Measurements from ENCODE around the gene ZNF280C. TPM values are rescaled to one million over a fixed set of nuclear protein-coding genes. Genes with fewer than 3 reads are reported as not detected.

Gene ZNF280C
- total RNA-seq, 1 donor from 2014 or later, result 2.3 TPM

DNA sequence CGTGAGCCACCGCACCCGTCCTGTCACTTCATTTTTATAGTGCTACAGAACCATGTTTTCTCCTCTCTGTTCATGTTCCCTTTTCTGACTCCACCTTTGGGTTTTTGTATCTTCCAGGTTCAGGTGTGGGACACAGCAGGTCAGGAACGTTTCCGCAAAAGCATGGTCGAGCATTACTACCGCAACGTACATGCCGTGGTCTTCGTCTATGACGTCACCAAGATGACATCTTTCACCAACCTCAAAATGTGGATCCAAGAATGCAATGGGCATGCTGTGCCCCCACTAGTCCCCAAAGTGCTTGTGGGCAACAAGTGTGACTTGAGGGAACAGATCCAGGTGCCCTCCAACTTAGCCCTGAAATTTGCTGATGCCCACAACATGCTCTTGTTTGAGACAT, 84.5 kb downstream of the ZNF280C start:
- no peak for DNase-seq (ENCODE audit: low spot score)
- intact Hi-C loops (cut with DNase I), result no loop called here

DNA sequence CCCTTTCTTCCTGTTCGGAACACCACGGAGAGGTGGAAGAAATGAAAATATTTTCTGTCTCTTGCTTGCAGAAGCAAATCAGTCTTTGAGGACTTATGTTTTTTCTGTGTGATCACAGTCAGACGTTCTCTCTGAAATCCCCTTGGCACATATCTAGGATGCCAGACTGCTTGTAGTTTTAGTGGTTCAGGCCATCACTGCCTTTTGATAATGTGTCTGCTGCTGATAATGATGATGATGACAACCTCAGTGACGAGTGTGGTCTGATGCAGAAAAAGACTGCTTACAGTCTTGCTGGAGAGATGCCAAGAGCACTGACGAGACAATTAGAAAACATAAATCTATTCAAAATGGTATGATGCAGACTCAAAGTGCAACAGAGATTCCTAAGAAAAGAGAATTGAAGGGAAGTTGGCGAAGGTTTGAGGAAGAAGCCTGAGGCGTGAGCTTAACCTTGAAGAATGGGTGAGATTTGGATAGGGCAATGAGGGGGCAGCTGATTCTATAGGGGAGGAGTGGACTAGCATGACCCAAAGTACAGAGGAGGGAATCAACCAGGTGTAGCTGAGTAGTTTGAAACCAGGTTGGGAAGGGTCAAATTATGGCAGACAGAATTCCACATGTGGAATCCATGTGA, 89.0 kb downstream of the ZNF280C start:
- intact Hi-C loops (cut with DNase I), result loop anchor here (10.0 kb wide), 1 partner anchor 275 kb away; the partner anchor contains the start of gene UTP14A
- DNase-seq (ENCODE audit: low spot score), result no peak

DNA sequence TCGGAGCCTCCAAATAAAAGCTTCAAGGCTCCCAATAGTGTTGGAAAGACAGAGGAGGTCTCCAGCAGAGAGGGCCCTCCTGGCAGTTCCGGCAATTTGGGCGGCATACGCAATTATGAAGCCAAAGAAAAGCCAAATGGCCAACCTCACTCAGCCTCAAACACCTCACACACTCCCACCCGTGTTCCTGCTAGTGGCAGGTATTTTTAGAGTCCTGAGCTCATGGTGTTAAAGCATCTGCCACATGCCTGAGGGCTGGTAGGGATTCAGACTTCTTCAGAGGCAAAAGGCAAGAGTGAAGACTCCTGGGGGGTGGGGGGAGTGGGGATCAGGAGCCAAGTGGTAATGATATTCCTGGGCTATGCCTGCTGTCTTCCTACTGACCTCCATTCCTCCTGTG, 89.5 kb downstream of the ZNF280C start:
- no peak for DNase-seq (ENCODE audit: low spot score)
- intact Hi-C loops (cut with DNase I), result loop anchor here (10.0 kb wide), 1 partner anchor 274 kb away; the partner anchor contains the start of gene UTP14A

DNA sequence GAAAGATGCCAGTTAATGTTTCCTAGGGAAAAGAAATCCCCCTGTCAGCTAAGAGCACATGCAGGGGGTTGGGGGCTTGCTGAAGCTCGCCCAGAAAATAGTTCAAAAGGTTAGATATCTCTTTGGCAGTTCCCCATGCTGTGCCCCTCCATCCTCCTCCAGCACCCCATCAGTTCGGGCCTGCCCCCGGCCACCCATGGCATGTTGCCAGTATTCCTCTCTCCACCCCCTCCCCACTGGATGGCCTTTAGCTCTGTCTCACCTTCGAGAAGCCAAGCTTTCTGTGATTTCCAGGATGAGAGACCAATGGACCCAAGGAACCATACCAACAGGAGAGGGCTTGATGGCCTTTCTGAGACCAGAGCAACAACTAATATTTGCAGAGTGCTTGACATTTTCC, 91.8 kb downstream of the ZNF280C start:
- DNase-seq (ENCODE audit: low spot score), result no peak
- intact Hi-C loops (cut with DNase I), result loop anchor here (10.0 kb wide), 1 partner anchor 272 kb away; the partner anchor contains the start of gene UTP14A

DNA sequence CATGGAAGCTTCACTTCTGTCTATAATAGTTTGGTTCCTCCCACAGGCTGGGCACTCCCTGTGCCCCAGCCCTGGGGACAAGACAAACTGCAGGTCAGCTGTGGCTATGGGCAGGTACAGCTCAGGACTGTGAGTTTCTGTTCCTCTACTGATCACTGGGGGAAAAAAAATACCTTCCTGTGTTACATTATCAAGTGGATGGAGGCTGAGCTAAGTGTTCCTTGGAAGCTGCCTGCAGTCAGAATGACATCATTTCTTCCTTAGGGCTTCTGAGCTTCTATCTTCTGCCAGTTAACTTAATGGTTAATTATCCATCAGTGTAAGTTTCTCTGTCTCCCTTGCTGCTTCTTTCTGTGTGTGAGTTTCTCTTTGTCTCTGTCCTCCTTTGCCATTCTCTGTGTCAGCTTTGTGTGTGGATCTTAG, 92.3 kb downstream of the ZNF280C start:
- intact Hi-C loops (cut with DNase I), result loop anchor here (10.0 kb wide), 1 partner anchor 272 kb away; the partner anchor contains the start of gene UTP14A
- no peak for DNase-seq (ENCODE audit: low spot score)

DNA sequence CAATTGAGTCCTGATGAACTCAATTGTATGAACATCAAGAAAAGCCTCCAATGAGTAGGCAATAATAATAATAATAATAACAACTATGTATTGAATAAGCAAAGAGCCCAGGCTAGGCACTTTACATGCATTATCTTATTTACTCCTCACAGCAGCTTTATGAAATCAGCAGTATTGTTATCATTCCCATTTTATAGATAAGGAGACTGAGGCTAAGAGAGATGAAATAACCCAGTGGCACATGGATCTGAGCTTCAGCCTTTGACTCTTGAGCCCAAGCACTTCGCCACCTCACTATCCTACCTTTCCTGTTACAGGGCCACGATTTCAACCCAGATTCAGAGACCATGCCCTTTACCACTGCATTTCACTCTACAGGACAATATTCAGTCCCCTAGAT, 93.8 kb downstream of the ZNF280C start:
- intact Hi-C loops (cut with DNase I), result loop anchor here (5.0 to 10.0 kb wide), 2 partner anchors 53 to 270 kb away; partner anchors contain the start of gene UTP14A
- DNase-seq (ENCODE audit: low spot score), result no peak

DNA sequence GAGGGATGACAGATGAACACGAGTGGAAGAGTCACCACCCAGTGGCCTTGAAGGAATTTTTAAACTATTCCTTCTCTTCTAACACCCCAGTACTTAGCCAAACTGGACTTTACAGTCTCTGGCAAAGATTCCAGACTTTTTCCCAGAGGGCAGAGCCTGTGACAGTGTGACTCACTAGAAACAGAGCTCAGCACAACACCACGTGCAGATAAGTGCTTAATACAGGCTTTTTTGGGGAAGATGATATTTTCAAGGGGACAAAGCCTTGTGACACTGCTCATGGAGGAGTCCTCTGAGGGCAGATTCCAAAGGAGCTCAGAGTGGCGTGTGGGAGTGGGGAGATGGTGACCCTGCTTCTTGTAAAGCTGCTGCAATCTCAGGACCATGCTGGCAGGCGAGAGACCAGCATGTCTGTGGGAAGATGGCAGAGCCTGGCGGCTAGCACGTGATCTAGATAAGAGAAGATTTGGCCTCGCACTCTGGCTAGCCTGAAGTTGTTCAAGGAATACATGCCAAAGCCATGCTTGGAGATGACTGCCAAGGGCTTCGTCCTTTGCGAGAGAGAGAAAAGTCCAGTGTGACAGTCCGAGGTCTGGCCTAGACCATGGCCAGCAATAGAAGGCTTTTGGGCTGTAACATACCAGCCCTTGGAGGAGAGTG, 94.5 kb downstream of the ZNF280C start:
- intact Hi-C loops (cut with DNase I), result loop anchor here (5.0 to 10.0 kb wide), 2 partner anchors 52 to 269 kb away; partner anchors contain the start of gene UTP14A
- no peak for DNase-seq (ENCODE audit: low spot score)

DNA sequence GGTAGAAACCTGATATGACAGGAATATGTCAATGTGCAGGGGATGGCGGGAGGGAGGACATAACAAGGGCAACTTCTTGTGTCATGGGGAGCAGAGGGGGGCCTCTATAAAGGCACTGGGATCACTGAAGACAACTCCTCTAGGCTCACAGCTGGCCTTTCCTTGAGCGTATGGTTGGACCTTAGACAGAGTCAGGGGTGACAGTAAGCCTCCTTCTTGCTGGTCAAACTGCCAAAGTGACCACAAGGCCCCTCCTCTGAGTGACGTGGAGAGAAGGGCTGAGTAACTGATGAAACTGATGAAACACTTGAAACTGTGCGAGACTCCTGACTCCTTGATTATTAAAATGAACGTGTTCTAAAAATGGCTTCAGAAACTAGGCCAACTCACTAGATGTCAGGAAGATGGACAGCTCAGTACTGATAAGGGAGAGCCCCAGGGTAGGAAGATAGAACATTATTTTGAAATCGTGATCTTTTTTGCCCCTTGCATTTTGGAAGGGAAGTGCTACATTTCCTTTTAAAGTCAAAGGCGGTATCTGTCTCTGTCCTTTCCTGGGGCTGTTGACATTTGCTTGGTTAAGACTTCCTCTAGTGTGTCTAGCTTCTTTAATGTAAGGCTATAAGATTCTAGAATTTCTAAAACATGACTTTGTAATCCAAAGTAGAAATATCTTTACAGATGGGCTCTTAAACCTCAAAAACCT, 95.4 kb downstream of the ZNF280C start:
- intact Hi-C loops (cut with DNase I), result loop anchor here (5.0 to 10.0 kb wide), 2 partner anchors 51 to 269 kb away; partner anchors contain the start of gene UTP14A
- DNase-seq (ENCODE audit: low spot score), result no peak

DNA sequence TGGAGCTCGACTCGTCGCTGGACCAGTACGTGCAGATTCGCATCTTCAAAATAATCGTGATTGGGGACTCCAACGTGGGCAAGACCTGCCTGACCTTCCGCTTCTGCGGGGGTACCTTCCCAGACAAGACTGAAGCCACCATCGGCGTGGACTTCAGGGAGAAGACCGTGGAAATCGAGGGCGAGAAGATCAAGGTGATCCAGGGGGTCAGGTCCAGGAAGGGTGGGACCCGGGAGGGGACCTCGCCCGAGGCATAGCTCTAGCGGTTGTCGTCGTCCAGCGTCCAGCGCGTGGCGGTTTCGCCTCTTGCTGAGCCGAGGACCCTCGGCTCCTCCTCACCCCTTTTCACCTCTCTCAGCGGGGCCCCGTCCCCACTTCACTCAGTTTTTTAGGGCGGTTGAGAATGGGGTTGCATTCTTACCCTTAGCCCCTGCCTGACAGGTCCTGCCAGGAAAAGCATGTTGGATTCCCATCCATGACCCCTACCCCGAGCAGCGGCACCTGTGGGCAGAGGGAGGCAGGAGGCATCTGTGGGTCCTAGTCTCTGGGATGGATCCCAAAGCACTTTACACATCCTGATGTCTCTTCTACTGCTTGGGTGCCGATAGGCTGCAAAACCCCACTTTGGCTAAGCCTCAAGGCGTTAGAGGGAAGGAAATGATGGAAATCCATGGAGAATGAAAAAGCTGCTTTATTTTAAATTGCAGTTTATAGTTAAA, 96.4 kb downstream of the ZNF280C start:
- intact Hi-C loops (cut with DNase I), result loop anchor here (5.0 to 10.0 kb wide), 2 partner anchors 50 to 267 kb away; partner anchors contain the start of gene UTP14A
- no peak for DNase-seq (ENCODE audit: low spot score)

DNA sequence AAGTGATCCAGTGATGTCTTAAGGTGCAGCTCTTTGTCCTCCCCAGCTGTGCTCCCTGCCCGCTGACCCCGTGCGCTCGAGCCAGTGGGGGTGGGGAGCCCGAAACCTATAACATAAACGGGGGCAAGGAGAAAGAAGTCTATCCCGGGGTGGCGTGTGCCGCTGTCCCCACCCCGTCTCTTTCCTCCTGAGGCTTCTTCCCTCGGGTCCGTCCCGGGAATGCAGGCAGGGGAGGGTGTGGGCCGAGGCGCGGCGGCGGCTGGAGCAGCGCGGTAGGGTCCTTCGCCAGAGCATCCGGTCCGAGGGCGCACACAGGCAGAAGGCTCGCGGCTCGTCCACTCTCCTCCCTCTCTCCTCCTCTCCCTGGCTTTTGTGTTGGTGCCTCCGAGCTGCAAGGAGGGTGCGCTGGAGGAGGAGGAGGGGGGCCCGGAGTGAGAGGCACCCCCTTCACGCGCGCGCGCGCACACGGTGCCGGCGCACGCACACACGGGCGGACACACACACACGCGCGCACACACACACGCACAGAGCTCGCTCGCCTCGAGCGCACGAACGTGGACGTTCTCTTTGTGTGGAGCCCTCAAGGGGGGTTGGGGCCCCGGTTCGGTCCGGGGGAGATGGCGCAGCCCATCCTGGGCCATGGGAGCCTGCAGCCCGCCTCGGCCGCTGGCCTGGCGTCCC, 97.1 kb downstream of the ZNF280C start, which contains the start of gene RAB33A:
Gene RAB33A (plus strand): TSS at position 517 of the 681 bp plus-strand sequence. CDS start 101 bp downstream, at position 618.
- intact Hi-C loops (cut with DNase I), result loop anchor here (5.0 to 10.0 kb wide), 2 partner anchors 49 to 267 kb away; partner anchors contain the start of gene UTP14A

DNA sequence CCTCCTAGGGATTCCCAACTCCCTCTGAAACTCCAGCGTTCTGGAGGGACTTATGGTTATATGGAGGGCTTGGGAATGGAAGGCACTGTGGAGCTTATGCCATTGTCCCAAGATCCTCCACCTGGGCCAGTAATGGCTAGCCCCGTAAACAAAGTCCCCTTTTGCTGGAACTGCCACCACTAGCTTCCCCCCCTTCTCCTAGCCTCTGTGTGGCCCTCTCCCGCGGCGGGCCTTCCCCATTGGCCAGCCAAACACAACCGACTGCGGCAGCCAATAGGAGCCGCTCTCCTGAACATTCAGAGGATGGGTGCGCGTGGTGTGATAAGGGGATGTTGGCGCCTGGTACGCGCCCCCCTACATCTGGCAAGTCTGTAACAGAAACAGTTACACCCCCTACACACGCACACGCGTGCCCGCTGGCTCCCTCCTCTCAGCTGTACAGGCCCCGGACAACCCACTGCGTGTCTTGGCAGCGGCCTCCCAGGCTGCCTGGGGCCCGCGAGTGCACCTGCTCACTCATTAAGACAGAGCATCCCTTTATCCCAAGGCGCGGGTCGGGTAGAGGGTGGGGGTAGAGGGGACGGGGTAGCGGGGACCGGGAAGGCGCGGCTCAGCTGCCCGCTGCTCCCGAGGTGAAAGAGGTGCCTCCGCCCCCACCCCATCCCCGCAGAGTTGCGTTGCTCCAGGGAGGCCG, 97.8 kb downstream of the ZNF280C start:
- intact Hi-C loops (cut with DNase I), result loop anchor here (5.0 to 10.0 kb wide), 2 partner anchors 49 to 266 kb away; partner anchors contain the start of gene UTP14A

More for the DNA sequence above, 97.1 kb downstream of the ZNF280C start, which contains the start of gene RAB33A:
- DNase-seq (ENCODE audit: low spot score), result no peak

DNA sequence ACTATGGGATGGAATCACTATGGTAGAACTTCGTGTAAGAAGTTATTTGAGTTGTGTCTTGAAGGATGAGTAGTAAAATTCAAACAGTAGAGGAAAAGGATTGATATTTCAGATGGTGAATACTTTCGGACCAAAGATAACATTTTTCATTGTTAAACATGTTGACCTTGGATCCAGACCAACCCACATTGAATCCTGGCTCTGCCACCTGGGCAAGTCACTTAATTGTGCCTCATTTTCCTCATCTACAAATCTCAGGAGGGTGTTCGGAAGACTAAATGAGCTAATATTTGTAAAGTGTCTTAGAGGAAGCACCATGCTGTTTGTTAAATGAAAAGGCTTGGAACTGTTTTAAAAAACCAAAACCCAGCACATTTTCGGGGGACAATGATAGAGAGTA, 101.7 kb downstream of the ZNF280C start:
- no peak for DNase-seq (ENCODE audit: low spot score)
- intact Hi-C loops (cut with DNase I), result no loop called here

More for the DNA sequence above, 97.8 kb downstream of the ZNF280C start:
- DNase-seq (ENCODE audit: low spot score), result no peak

DNA sequence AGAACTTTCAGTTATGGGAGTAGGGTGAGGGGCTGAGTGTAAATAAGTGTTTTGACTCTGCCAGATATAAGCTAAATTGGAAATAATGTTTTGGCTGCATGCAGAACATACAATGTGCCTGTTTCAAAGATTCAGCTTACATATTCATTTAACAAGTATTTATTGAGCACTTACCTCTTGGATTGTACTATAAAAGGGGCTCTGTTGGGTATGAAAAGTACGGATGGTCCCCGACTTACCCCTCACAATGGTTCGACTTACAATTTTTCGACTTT, 102.3 kb downstream of the ZNF280C start:
- intact Hi-C loops (cut with DNase I), result no loop called here
- DNase-seq (ENCODE audit: low spot score), result no peak

DNA sequence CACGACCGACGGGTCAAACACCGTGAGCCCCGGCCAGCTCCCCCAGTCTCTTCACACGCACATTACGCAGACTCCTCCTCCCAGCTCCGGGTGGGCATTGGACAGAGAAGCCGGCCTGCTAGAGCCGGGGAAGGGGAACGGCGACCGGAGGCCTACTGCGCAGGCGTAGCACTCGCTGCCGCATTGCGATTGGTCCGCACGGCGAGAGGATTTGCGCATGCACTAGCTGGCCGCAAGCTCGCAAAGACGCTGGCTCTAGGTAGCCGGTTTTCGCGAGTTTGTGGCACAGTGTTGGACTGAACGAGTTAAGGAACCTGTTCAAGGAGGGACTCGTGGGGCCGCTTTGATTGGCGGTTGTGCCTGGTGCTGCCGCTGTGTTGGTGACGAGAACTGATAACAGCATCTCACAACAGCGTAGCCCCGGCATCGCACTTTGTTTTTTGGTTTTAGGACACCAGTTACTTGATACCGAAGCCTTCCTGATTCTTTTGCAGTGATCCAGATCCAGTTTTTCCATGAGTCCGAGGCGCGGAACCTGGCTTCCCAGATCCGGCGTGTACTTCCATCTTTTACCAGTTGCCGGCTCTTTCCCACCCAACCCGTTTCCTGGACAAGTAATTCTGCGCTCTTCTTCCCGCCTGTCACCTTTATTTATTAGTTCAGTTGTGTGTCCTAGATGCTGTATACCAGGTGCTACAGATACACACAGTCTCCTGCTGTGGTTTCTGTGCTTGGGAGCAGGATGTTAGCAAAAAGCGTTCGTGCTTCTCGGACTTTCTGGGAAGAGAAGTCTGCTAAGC, 102.8 kb downstream of the ZNF280C start, which contains the start of gene AIFM1:
Gene AIFM1 (minus strand): TSS at position 139 of the 800 bp plus-strand sequence. CDS start 185 bp downstream, outside the sequence.
- intact Hi-C loops (cut with DNase I), result no loop called here
- DNase-seq (ENCODE audit: low spot score), result peak; percentile 94

DNA sequence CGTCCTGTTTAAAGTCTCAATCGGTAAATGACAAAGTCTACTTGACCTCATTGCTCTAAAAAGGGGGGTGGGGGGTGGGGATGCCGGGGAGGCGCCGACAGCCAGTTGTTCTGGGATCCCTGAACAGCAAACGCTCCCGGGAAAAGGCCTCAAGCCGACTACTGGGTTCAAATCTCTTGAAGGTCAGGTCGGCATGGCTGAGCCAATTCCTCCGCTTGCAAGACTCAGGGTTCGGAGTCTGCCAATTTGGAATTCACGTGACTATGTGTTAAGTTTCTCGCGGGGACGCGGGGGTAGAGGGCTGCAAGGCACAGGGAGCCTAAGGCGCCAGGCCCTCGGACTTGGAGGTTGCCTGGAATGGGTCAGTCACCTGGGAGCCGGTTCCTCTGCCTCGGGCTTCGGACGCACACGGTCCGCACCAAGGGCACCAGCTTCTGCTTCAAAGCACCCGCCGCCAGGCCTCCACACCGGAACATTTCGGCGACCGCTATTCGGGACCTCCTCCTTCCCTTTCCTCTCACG, 103.5 kb downstream of the ZNF280C start:
- intact Hi-C loops (cut with DNase I), result no loop called here
- DNase-seq (ENCODE audit: low spot score), result no peak

DNA sequence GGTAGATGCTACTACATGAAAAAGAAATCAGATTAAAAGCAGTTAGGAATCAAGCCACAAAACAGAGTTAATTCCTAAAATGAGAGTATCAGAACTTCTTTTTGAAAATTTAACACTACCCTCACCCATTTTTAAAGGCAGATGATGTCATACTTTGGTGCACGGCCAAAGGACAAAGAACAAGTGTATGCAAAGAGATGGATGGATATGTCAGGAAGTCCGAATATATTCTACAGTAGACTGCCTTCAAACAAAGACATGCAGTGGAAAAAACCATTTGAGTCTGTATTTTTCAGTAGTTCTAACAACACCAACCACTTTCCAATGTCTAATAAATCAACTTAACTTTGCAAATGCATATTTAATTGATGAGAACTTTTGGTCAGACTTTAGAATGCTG, 105.3 kb downstream of the ZNF280C start:
- no peak for DNase-seq (ENCODE audit: low spot score)
- intact Hi-C loops (cut with DNase I), result no loop called here
